Measurements from ENCODE around the gene ARGLU1. TPM values are rescaled to one million over a fixed set of nuclear protein-coding genes. Genes with fewer than 3 reads are reported as not detected.

The ARGLU1 gene, protein sequence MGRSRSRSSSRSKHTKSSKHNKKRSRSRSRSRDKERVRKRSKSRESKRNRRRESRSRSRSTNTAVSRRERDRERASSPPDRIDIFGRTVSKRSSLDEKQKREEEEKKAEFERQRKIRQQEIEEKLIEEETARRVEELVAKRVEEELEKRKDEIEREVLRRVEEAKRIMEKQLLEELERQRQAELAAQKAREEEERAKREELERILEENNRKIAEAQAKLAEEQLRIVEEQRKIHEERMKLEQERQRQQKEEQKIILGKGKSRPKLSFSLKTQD
- 100 to 1,000 TPM in 3 of 4 donors, 10 to 100 TPM in 1; 95.4 to 233 (median 126) TPM for total RNA-seq

GRCh38 chr13:106567474-106568298 is at the start of gene ARGLU1:
Gene ARGLU1 (minus strand): TSS chr13:106568137. CDS start chr13:106567919, 218 bp downstream.
- TF ChIP-seq, protein P1, sequence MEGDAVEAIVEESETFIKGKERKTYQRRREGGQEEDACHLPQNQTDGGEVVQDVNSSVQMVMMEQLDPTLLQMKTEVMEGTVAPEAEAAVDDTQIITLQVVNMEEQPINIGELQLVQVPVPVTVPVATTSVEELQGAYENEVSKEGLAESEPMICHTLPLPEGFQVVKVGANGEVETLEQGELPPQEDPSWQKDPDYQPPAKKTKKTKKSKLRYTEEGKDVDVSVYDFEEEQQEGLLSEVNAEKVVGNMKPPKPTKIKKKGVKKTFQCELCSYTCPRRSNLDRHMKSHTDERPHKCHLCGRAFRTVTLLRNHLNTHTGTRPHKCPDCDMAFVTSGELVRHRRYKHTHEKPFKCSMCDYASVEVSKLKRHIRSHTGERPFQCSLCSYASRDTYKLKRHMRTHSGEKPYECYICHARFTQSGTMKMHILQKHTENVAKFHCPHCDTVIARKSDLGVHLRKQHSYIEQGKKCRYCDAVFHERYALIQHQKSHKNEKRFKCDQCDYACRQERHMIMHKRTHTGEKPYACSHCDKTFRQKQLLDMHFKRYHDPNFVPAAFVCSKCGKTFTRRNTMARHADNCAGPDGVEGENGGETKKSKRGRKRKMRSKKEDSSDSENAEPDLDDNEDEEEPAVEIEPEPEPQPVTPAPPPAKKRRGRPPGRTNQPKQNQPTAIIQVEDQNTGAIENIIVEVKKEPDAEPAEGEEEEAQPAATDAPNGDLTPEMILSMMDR (IDR thresholded peaks at IDR 0.05), result no peak
- peak; percentile 96 to 97 for TF ChIP-seq POLR2A (IDR thresholded peaks at IDR 0.05)
- Histone ChIP-seq H3K27me3 (no peaks in the 10 kb centered on the region), H3K36me3 (no peaks in the 10 kb centered on the region), H3K9me3 (no peaks in the 10 kb centered on the region), H3K4me1 (peaks cover 0 to 39% (median 15%) of the 10 kb centered on the region in 4 donors), H3K27ac (peak within 1 kb of the TSS; percentile 90 to 98 (median 96)), H3K4me3 (peak within 1 kb of the TSS; percentile 68 to 80 (median 71))
- peak; percentile 87 to 98 (median 97) for DNase-seq

- DNase-seq, result no peak
- TF ChIP-seq POLR2A (IDR thresholded peaks at IDR 0.05), result no peak
- TF ChIP-seq, protein P1 (IDR thresholded peaks at IDR 0.05), result no peak
- no peaks in the 10 kb centered on the region for H3K9me3 ChIP-seq
- no peaks in the 10 kb centered on the region for H3K27me3 ChIP-seq
- peaks cover 0 to 4% (median 0%) of the 10 kb centered on the region in 4 donors for H3K4me1 ChIP-seq
- H3K27ac ChIP-seq, result no peak overlapping the region
- H3K4me3 ChIP-seq, result no peak overlapping the region
- no peaks in the 10 kb centered on the region for H3K36me3 ChIP-seq
These were observed 49.6 kb upstream of the ARGLU1 start for GRCh38 chr13:106617561-106617960.

GRCh38 chr13:106616729-106617128 is 48.8 kb upstream of the ARGLU1 start:
- DNase-seq, result no peak
- H3K27me3 ChIP-seq, result no peaks in the 10 kb centered on the region
- H3K9me3 ChIP-seq, result no peaks in the 10 kb centered on the region
- H3K4me1 ChIP-seq, result peaks cover 0 to 4% (median 0%) of the 10 kb centered on the region in 4 donors
- no peaks in the 10 kb centered on the region for H3K36me3 ChIP-seq
- no peak overlapping the region for H3K4me3 ChIP-seq
- TF ChIP-seq POLR2A (IDR thresholded peaks at IDR 0.05), result no peak
- TF ChIP-seq, protein P1 (IDR thresholded peaks at IDR 0.05), result no peak
- no peak overlapping the region for H3K27ac ChIP-seq

- Histone ChIP-seq H3K36me3 (no peaks in the 10 kb centered on the region), H3K4me3 (no peak overlapping the region), H3K27ac (no peak overlapping the region), H3K27me3 (no peaks in the 10 kb centered on the region), H3K9me3 (no peaks in the 10 kb centered on the region), H3K4me1 (peaks cover 0 to 4% (median 0%) of the 10 kb centered on the region in 4 donors)
- no peak for TF ChIP-seq POLR2A (IDR thresholded peaks at IDR 0.05)
- TF ChIP-seq, protein P1 (IDR thresholded peaks at IDR 0.05), result no peak
- DNase-seq, result no peak
These were observed 46.9 kb upstream of the ARGLU1 start for GRCh38 chr13:106614874-106615273.

- no peaks in the 10 kb centered on the region for H3K4me1 ChIP-seq
- no peak for TF ChIP-seq POLR2A (IDR thresholded peaks at IDR 0.05)
- TF ChIP-seq, protein P1 (IDR thresholded peaks at IDR 0.05), result no peak
- DNase-seq, result peak in 2 of 3 donors; percentile 34 to 69
These were observed 44.8 kb upstream of the ARGLU1 start for GRCh38 chr13:106612688-106613087.

More at GRCh38 chr13:106612688-106613087, 44.8 kb upstream of the ARGLU1 start:
- Histone ChIP-seq H3K27ac (no peak overlapping the region), H3K9me3 (no peaks in the 10 kb centered on the region), H3K27me3 (no peaks in the 10 kb centered on the region), H3K4me3 (no peak overlapping the region), H3K36me3 (no peaks in the 10 kb centered on the region)
